ENCODE results near the gene ENPP6. TPM values are rescaled to one million over a fixed set of nuclear protein-coding genes. Genes with fewer than 3 reads are reported as not detected.

ENPP6 gene
- total RNA-seq, 2 experiments from 2014 or later, result not detected

DNA sequence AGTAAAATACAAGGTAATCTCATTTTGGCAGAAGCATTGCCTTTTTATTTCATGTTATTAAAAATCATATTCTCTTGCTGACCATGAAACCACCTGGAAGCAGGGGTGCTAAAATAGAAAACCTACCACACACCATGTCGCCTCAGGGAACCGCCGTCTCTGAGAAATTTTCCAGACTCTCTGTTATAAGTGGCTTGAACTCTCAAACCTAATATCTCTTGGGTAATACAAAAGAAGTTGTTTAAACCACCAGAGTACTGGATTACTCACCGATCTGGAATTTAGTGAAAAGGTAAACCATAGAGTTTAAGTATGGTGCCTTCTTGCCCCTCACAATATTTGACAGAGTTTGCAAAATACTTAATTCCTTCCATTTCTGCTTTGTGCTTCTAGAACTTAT, 27.7 kb downstream of the ENPP6 start:
- intact Hi-C loops (cut with DNase I, micrococcal nuclease), result no loop called here
- no peak overlapping the region for H3K4me3 Mint-ChIP-seq
- no peaks in the 10 kb centered on the region for H3K9me3 ChIP-seq (ENCODE audit: control insufficient read depth in 1 of 2, insufficient read depth in 1 of 2, low read length in 2 of 2)
- DNase-seq (no peak), ATAC-seq (ENCODE audit: poor library complexity) (no peak)
- no peak overlapping the region for H3K27ac Mint-ChIP-seq
- no peaks in the 10 kb centered on the region for H3K27me3 Mint-ChIP-seq
- POLR2A ChIA-PET, result no interaction called here
- CTCF ChIA-PET, result no interaction called here
- H3K27me3 ChIP-seq (ENCODE audit: control insufficient read depth in 1 of 2, insufficient read depth in 2 of 2, low read length in 2 of 2), result no peaks in the 10 kb centered on the region
- H3K36me3 Mint-ChIP-seq (ENCODE audit: low read depth), result no peaks in the 10 kb centered on the region
- no peak overlapping the region for H3K4me3 ChIP-seq (ENCODE audit: low read length)
- no peaks in the 10 kb centered on the region for H3K9me3 Mint-ChIP-seq
- no peaks in the 10 kb centered on the region for H3K36me3 ChIP-seq (ENCODE audit: insufficient read depth, low read length)
- no peaks in the 10 kb centered on the region for H3K4me1 ChIP-seq (ENCODE audit: insufficient read depth, low read length)
- H3K27ac ChIP-seq (ENCODE audit: low read depth in 1 of 2, low read length in 2 of 2), result no peak overlapping the region
- H3K4me1 Mint-ChIP-seq (ENCODE audit: low read depth), result no peaks in the 10 kb centered on the region
- TF ChIP-seq, protein P1, sequence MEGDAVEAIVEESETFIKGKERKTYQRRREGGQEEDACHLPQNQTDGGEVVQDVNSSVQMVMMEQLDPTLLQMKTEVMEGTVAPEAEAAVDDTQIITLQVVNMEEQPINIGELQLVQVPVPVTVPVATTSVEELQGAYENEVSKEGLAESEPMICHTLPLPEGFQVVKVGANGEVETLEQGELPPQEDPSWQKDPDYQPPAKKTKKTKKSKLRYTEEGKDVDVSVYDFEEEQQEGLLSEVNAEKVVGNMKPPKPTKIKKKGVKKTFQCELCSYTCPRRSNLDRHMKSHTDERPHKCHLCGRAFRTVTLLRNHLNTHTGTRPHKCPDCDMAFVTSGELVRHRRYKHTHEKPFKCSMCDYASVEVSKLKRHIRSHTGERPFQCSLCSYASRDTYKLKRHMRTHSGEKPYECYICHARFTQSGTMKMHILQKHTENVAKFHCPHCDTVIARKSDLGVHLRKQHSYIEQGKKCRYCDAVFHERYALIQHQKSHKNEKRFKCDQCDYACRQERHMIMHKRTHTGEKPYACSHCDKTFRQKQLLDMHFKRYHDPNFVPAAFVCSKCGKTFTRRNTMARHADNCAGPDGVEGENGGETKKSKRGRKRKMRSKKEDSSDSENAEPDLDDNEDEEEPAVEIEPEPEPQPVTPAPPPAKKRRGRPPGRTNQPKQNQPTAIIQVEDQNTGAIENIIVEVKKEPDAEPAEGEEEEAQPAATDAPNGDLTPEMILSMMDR (IDR thresholded peaks at IDR 0.05), result no peak

DNA sequence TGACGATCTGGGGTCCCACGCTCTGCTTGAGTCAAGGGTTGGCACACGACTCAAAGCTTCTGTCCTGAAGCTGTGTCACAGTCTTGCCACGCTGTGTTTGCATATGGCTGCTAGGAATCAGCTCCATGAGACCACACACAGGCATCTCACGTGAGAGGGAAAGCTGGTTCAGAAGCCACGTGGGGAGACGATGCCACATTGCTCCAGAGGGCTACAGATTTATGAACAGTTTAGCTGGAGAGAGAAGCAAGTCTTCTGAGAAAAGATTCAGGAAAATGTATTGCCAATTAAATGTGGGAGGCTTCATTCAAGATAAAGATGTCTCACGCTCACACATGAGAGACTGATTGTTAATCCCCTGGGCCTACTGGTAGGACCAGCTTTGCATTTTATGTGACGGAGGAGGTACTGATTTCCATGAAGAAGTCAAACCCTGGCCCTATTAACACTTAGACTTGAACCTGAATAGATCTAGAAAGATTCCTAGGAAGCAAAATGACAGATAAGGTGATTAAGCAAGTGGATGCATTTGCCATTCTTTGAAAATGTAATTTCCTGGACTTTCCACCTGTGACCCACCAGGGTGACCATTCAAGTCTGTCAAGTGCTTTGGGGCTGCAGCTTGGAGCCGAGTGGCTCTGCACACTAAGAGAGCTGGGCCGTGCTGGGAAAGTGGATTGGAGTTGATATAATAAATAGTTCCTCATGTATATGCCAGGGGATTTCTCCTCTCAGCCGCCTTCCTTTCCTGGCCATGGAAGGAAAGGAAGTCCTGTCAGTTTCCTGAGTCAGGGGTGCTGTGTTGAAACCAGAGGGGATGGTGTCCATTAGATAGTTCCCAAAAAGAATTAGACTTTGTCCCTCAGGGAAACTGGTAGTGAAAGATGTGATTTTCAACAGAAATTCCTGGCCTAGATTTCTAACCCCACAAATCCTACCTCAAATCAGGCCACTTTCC, 29.0 kb downstream of the ENPP6 start:
- POLR2A ChIA-PET, result interaction anchor here (0.7 kb wide), 1 partner anchor 1800 kb away, joined by 3 read pairs; no protein-coding TSS in a partner anchor
- Histone ChIP-seq H3K4me3 (ENCODE audit: low read length) (no peak overlapping the region), H3K36me3 (ENCODE audit: insufficient read depth, low read length) (no peaks in the 10 kb centered on the region), H3K9me3 (ENCODE audit: control insufficient read depth in 1 of 2, insufficient read depth in 1 of 2, low read length in 2 of 2) (no peaks in the 10 kb centered on the region), H3K27me3 (ENCODE audit: control insufficient read depth in 1 of 2, insufficient read depth in 2 of 2, low read length in 2 of 2) (no peaks in the 10 kb centered on the region), H3K27ac (ENCODE audit: low read depth in 1 of 2, low read length in 2 of 2) (no peak overlapping the region), H3K4me1 (ENCODE audit: insufficient read depth, low read length) (no peaks in the 10 kb centered on the region)
- ATAC-seq (ENCODE audit: poor library complexity) (no peak), DNase-seq (no peak)
- Mint-ChIP-seq H3K9me3 (no peaks in the 10 kb centered on the region), H3K27me3 (no peaks in the 10 kb centered on the region), H3K4me1 (ENCODE audit: low read depth) (no peaks in the 10 kb centered on the region), H3K36me3 (ENCODE audit: low read depth) (no peaks in the 10 kb centered on the region), H3K4me3 (no peak overlapping the region), H3K27ac (no peak overlapping the region)
- CTCF ChIA-PET, result no interaction called here
- intact Hi-C loops (cut with DNase I, micrococcal nuclease), result no loop called here
- TF ChIP-seq, protein P1 (IDR thresholded peaks at IDR 0.05), result no peak

DNA sequence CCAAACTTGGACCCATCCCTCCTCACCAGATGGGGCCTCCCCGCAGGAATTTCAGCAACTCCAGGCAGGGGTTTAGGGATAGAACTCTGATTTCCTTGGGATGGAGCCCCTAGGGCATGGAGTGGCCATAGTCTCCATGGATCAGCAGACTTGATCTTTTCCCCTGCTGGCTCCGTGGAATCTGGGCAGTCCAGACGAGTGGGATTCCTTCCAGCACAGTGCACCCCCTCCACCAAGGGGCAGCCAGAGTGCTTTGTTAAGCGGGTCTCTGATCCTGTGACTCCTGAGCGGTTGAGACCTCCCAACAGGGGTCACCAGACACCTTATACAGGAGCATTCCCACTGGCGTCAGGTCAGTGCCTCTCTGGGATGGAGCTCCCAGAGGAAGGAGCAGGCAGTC, 40.4 kb downstream of the ENPP6 start:
- Mint-ChIP-seq H3K4me3 (no peak overlapping the region), H3K27ac (no peak overlapping the region), H3K4me1 (ENCODE audit: low read depth) (no peaks in the 10 kb centered on the region), H3K27me3 (peaks cover 53% of the 10 kb centered on the region), H3K36me3 (ENCODE audit: low read depth) (no peaks in the 10 kb centered on the region), H3K9me3 (peaks cover 6% of the 10 kb centered on the region)
- no peak overlapping the region for H3K4me3 ChIP-seq (ENCODE audit: low read length)
- peaks cover 3% of the 10 kb centered on the region in 2 experiments for H3K27me3 ChIP-seq (ENCODE audit: control insufficient read depth in 1 of 2, insufficient read depth in 2 of 2, low read length in 2 of 2)
- intact Hi-C loops (cut with DNase I, micrococcal nuclease), result no loop called here
- POLR2A ChIA-PET, result no interaction called here
- H3K4me1 ChIP-seq (ENCODE audit: insufficient read depth, low read length), result no peaks in the 10 kb centered on the region
- H3K27ac ChIP-seq (ENCODE audit: low read depth in 1 of 2, low read length in 2 of 2), result no peak overlapping the region
- H3K36me3 ChIP-seq (ENCODE audit: insufficient read depth, low read length), result no peaks in the 10 kb centered on the region
- ATAC-seq (ENCODE audit: poor library complexity) (no peak), DNase-seq (no peak)
- H3K9me3 ChIP-seq (ENCODE audit: control insufficient read depth in 1 of 2, insufficient read depth in 1 of 2, low read length in 2 of 2), result peaks cover 7% of the 10 kb centered on the region in 2 experiments
- TF ChIP-seq, protein P1 (IDR thresholded peaks at IDR 0.05), result no peak
- CTCF ChIA-PET, result no interaction called here
